Right atrium auricular region (tissue), 2 donors: ENCODE measurements around the gene GRP. TPM values are rescaled to one million over a fixed set of nuclear protein-coding genes. Genes with fewer than 3 reads are reported as not detected.

Experiments used
- DNase-seq: peaks from one replicate; pipeline ENCODE4 v3.0.0-alpha.2; 2019; ENCODE audit warnings: low spot score
- H3K27ac ChIP-seq, 2 donors: fragments of 200-600 bp; sonication (generic); 1 replicate in 1 of 2; 2 replicates in 1 of 2; pipeline ENCODE4 v1.5.1; 2016 to 2019
- H3K27me3 ChIP-seq, 2 donors: fragments of 200-600 bp; sonication (generic); one replicate each; pipeline versions ENCODE4 v1.5.1 to v1.6.0; 2017 to 2019
- H3K36me3 ChIP-seq: fragments of 200-600 bp; sonication (generic); one replicate; pipeline ENCODE4 v1.5.1; 2016
- H3K4me1 ChIP-seq, 2 donors: fragments of 200-600 bp; sonication (generic); one replicate each; pipeline versions ENCODE4 v1.5.1 to v1.6.0; 2017 to 2019
- H3K4me3 ChIP-seq, 2 donors: fragments of 200-600 bp; sonication (generic); 1 replicate in 1 of 2; 2 replicates in 1 of 2; pipeline ENCODE4 v1.5.1; 2017 to 2019; ENCODE audit warnings: mild to moderate bottlenecking in 1 of 2, moderate library complexity in 1 of 2
- H3K9me3 ChIP-seq, 2 donors: fragments of 200-600 bp; sonication (generic); one replicate each; pipeline ENCODE4 v1.5.1; 2019
- CTCF ChIP-seq, 2 donors: fragments of 200-600 bp; sonication (generic); IDR thresholded peaks; one replicate each; pipeline ENCODE4 v1.5.1; 2019; ENCODE audit warnings: antibody characterized with exemption in 2 of 2
- total RNA-seq, 2 donors: library from RNA; depleted of rRNA; stranded (reverse); fragments of >200 nt; gene quantifications; one replicate each; pipeline ENCODE4 v1.1.0, GENCODE V29; 2016

GRP gene
- total RNA-seq, 2 donors from 2014 or later = not detected

DNA sequence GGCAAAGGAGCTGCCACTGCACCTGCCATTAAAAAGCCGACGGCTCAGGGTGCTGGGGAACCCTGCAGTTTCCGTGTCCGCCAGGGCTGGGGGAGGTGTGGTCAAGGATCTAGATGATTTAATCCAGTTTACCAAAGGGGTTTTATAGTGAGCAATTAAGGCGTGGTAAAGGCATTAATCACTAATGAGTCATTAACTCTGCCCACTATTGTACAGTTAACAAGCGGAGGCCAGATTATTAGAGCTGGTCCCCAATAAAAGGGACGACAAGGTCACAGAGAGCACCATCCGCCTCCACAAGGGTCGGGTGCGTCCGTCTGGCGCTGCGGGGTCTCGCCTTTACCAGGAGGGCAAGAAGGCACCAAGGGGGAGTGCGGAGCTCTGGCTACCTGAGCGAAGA lies 43.7 kb downstream of the GRP start:
- peaks cover 6 to 36% of the 10 kb centered on the region in 2 donors for H3K27me3 ChIP-seq
- no peak for TF ChIP-seq CTCF (IDR thresholded peaks at IDR 0.05)
- DNase-seq = no peak

DNA sequence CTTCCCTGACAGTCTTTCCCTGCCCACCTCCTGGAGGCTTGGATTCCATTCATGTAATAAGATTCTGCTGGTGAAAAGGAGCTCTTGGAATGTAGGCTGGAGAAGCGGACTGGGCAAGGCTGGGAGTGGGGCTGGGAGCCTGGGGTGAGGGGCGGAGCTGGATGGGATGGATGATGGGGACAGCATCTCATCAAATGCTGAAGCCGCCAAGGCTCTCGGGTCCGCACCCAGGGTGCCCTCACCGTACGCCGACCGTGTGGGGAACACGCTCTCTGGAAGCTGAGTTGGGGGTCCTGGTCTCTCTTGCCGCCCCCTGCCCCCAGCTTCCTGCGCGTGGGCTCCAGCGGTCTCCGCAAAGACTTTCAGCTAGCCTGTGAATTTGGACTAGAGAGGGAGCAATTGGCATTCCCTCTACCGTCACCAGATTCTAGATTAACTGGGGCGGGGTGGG lies 44.2 kb downstream of the GRP start:
- Histone ChIP-seq H3K4me3 (no peak overlapping the region), H3K9me3 (no peaks in the 10 kb centered on the region), H3K36me3 (no peaks in the 10 kb centered on the region), H3K27ac (no peak overlapping the region), H3K27me3 (peaks cover 8 to 39% of the 10 kb centered on the region in 2 donors), H3K4me1 (peaks cover 0 to 28% of the 10 kb centered on the region in 2 donors)
- no peak for DNase-seq
- TF ChIP-seq CTCF (IDR thresholded peaks at IDR 0.05) = no peak

More for the DNA sequence above, 43.7 kb downstream of the GRP start:
- Histone ChIP-seq H3K4me3 (no peak overlapping the region), H3K9me3 (no peaks in the 10 kb centered on the region), H3K36me3 (no peaks in the 10 kb centered on the region), H3K27ac (no peak overlapping the region), H3K4me1 (peaks cover 0 to 24% of the 10 kb centered on the region in 2 donors)

GRCh38 chr18:59264651-59265245 lies 44.8 kb downstream of the GRP start:
- Histone ChIP-seq H3K27me3 (peaks cover 10 to 39% of the 10 kb centered on the region in 2 donors), H3K36me3 (no peaks in the 10 kb centered on the region), H3K4me3 (peak overlapping the region in 1 of 2 donors; percentile 31), H3K27ac (no peak overlapping the region), H3K4me1 (peaks cover 0 to 31% of the 10 kb centered on the region in 2 donors), H3K9me3 (no peaks in the 10 kb centered on the region)
- TF ChIP-seq CTCF (IDR thresholded peaks at IDR 0.05) = no peak
- DNase-seq = no peak

DNA sequence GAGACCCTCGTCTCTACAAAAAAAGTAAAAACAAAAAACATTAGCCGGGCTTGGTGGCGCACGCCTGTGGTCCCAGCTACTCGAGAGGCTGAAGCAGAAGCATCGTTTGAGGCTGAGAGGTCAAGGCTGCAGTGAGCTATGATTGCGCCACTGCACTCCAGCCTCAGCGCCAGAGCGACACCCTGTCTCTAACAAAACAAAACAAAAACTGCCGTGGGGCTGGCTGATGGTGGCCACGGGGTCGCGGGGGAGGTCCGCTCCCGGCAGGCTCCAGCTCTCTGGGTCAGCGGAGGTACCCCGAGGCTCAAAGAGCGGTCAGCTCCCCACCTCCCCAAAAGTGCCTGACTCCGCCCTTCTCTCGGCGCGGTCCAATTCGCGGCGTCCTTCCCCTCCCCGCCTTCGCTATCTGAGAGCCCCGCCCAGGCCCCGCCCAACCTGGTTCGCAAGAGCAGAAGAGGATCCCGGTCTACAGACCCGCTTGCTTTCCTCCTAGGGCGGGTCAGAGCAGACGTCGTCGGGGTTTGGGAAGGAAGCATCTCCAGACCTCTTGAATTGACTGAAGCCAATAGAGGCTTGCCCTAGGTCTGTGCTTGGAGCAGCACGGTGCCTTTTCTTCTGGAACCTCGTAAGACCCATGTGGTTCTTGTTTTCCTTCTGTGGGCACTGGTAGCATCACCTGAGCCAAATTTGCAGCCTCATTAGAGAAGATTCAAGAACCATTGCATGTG lies 45.5 kb downstream of the GRP start:
- TF ChIP-seq CTCF (IDR thresholded peaks at IDR 0.05) = no peak
- no peak for DNase-seq
- H3K27me3 ChIP-seq = peaks cover 12 to 46% of the 10 kb centered on the region in 2 donors

GRCh38 chr18:59265974-59266369 lies 46.0 kb downstream of the GRP start:
- peaks cover 0 to 31% of the 10 kb centered on the region in 2 donors for H3K4me1 ChIP-seq
- peaks cover 13 to 52% of the 10 kb centered on the region in 2 donors for H3K27me3 ChIP-seq
- no peak overlapping the region for H3K27ac ChIP-seq
- TF ChIP-seq CTCF (IDR thresholded peaks at IDR 0.05) = no peak
- no peak for DNase-seq
- no peaks in the 10 kb centered on the region for H3K36me3 ChIP-seq
- no peak overlapping the region for H3K4me3 ChIP-seq
- H3K9me3 ChIP-seq = no peaks in the 10 kb centered on the region

More for the DNA sequence above, 45.5 kb downstream of the GRP start:
- H3K36me3 ChIP-seq = no peaks in the 10 kb centered on the region
- H3K9me3 ChIP-seq = no peaks in the 10 kb centered on the region
- peak overlapping the region in 1 of 2 donors; percentile 31 for H3K4me3 ChIP-seq
- no peak overlapping the region for H3K27ac ChIP-seq
- H3K4me1 ChIP-seq = peaks cover 0 to 31% of the 10 kb centered on the region in 2 donors
